ENCODE data around the gene CD9. TPM values are rescaled to one million over a fixed set of nuclear protein-coding genes. Genes with fewer than 3 reads are reported as not detected.

CD9 gene
- total RNA-seq, 6 experiments from 2014 or later: 43.2 to 72.6 (median 46.4) TPM

- no peak for DNase-seq
- H3K36me3 Mint-ChIP-seq (ENCODE audit: low read depth): no peaks in the 10 kb centered on the region
- no peak overlapping the region for H3K4me3 Mint-ChIP-seq
- no peak overlapping the region for H3K27ac Mint-ChIP-seq
- peaks cover 6% of the 10 kb centered on the region for H3K27me3 Mint-ChIP-seq (ENCODE audit: insufficient read depth)
- no peaks in the 10 kb centered on the region for H3K9me3 Mint-ChIP-seq
- no peak for TF ChIP-seq CTCF (IDR thresholded peaks at IDR 0.05)
- H3K4me1 Mint-ChIP-seq (ENCODE audit: low read depth): peaks cover 15% of the 10 kb centered on the region
These were observed 7.4 kb upstream of the CD9 start for GRCh38 chr12:6192604-6193380.

- H3K36me3 Mint-ChIP-seq (ENCODE audit: low read depth): no peaks in the 10 kb centered on the region
- DNase-seq: no peak
- H3K27me3 Mint-ChIP-seq (ENCODE audit: insufficient read depth): peaks cover 4% of the 10 kb centered on the region; the same call in 1 of the 2 replicates
- no peaks in the 10 kb centered on the region for H3K9me3 Mint-ChIP-seq
- no peak overlapping the region for H3K4me3 Mint-ChIP-seq
- H3K4me1 Mint-ChIP-seq (ENCODE audit: low read depth): peaks cover 19% of the 10 kb centered on the region
- H3K27ac Mint-ChIP-seq: no peak overlapping the region
- TF ChIP-seq CTCF (IDR thresholded peaks at IDR 0.05): no peak
These were observed 6.1 kb upstream of the CD9 start for GRCh38 chr12:6193853-6194815.

GRCh38 chr12:6195665-6196535, 4.3 kb upstream of the CD9 start:
- H3K27me3 Mint-ChIP-seq (ENCODE audit: insufficient read depth): peaks cover 5% of the 10 kb centered on the region; the same call in 1 of the 2 replicates
- H3K36me3 Mint-ChIP-seq (ENCODE audit: low read depth): no peaks in the 10 kb centered on the region
- H3K27ac Mint-ChIP-seq: peak overlapping the region; percentile 56
- peak; percentile 85 for DNase-seq
- peaks cover 28% of the 10 kb centered on the region for H3K4me1 Mint-ChIP-seq (ENCODE audit: low read depth)
- no peaks in the 10 kb centered on the region for H3K9me3 Mint-ChIP-seq
- no peak overlapping the region for H3K4me3 Mint-ChIP-seq
- TF ChIP-seq CTCF (IDR thresholded peaks at IDR 0.05): peak; percentile 98

- peaks cover 5% of the 10 kb centered on the region; the same call in 1 of the 2 replicates for H3K27me3 Mint-ChIP-seq (ENCODE audit: insufficient read depth)
- H3K9me3 Mint-ChIP-seq: no peaks in the 10 kb centered on the region
- DNase-seq: no peak
- H3K36me3 Mint-ChIP-seq (ENCODE audit: low read depth): no peaks in the 10 kb centered on the region
- H3K4me1 Mint-ChIP-seq (ENCODE audit: low read depth): peaks cover 49% of the 10 kb centered on the region
- H3K4me3 Mint-ChIP-seq: no peak overlapping the region
- no peak overlapping the region for H3K27ac Mint-ChIP-seq
- TF ChIP-seq CTCF (IDR thresholded peaks at IDR 0.05): no peak
These were observed 2.1 kb upstream of the CD9 start for GRCh38 chr12:6198051-6198450.

GRCh38 chr12:6198556-6198955, 1.6 kb upstream of the CD9 start:
- Mint-ChIP-seq H3K27me3 (ENCODE audit: insufficient read depth) (peaks cover 6% of the 10 kb centered on the region; the same call in 1 of the 2 replicates), H3K9me3 (no peaks in the 10 kb centered on the region), H3K4me1 (ENCODE audit: low read depth) (peaks cover 51% of the 10 kb centered on the region), H3K36me3 (ENCODE audit: low read depth) (no peaks in the 10 kb centered on the region), H3K27ac (no peak overlapping the region), H3K4me3 (no peak overlapping the region)
- DNase-seq: no peak
- no peak for TF ChIP-seq CTCF (IDR thresholded peaks at IDR 0.05)
